GM20000 (cell line): Measurements from ENCODE around the gene ZNHIT3.

Experiments used
- DNase-seq: peaks from one replicate; pipeline ENCODE4 v3.0.0; 2012; ENCODE audit warnings: low spot score
- CTCF ChIP-seq: IDR thresholded peaks from 2 replicates; pipeline ENCODE4 v1.5.1; 2012; ENCODE audit warnings: mild to moderate bottlenecking, control low read depth; ENCODE audit errors: extremely low read depth, missing control alignments

Gene ZNHIT3

GRCh38 chr17:36461330-36462110 lies 25.0 kb upstream of the ZNHIT3 start:
- TF ChIP-seq CTCF = no peak
- DNase-seq = no peak

GRCh38 chr17:36463916-36464764 lies 22.3 kb upstream of the ZNHIT3 start:
- TF ChIP-seq CTCF = no peak
- peak; percentile 65 for DNase-seq

GRCh38 chr17:36464765-36465088 lies 21.8 kb upstream of the ZNHIT3 start:
- TF ChIP-seq CTCF = no peak
- DNase-seq = no peak

- no peak for DNase-seq
- TF ChIP-seq CTCF = no peak
Observed at GRCh38 chr17:36468903-36469635, 17.4 kb upstream of the ZNHIT3 start.

- DNase-seq = no peak
- no peak for TF ChIP-seq CTCF
Observed at GRCh38 chr17:36469733-36470132, 16.7 kb upstream of the ZNHIT3 start.

GRCh38 chr17:36470499-36470898 lies 16.0 kb upstream of the ZNHIT3 start:
- no peak for DNase-seq
- no peak for TF ChIP-seq CTCF

- TF ChIP-seq CTCF = no peak
- DNase-seq = no peak
Observed at GRCh38 chr17:36474571-36474970, 11.9 kb upstream of the ZNHIT3 start.
